ENCODE measurements around the gene PRAMEF12. TPM values are rescaled to one million over a fixed set of nuclear protein-coding genes. Genes with fewer than 3 reads are reported as not detected.

Gene PRAMEF12
- total RNA-seq, 1 experiment from 2014 or later = not detected

- Mint-ChIP-seq H3K36me3 (ENCODE audit: insufficient read depth, unreplicated experiment) (no peaks in the 10 kb centered on the region), H3K27ac (ENCODE audit: unreplicated experiment) (no peak overlapping the region), H3K4me3 (ENCODE audit: unreplicated experiment) (no peak overlapping the region), H3K4me1 (ENCODE audit: low read depth, unreplicated experiment) (peaks cover 6% of the 10 kb centered on the region), H3K27me3 (ENCODE audit: insufficient read depth, unreplicated experiment) (peaks cover 4% of the 10 kb centered on the region), H3K9me3 (ENCODE audit: unreplicated experiment) (no peaks in the 10 kb centered on the region)
- H3K9me3 ChIP-seq = no peaks in the 10 kb centered on the region
- H3K36me3 ChIP-seq (ENCODE audit: control insufficient read depth, insufficient read depth, low read length) = no peaks in the 10 kb centered on the region
- H3K27me3 ChIP-seq (replicated peaks; ENCODE audit: control insufficient read depth, insufficient read depth, low read length) = no peaks in the 10 kb centered on the region
- H3K4me1 ChIP-seq = no peaks in the 10 kb centered on the region
- H3K4me3 ChIP-seq (ENCODE audit: low read depth, low read length) = no peak overlapping the region
- BruUV-seq (replicated peaks) = no TSS peak
- ChIA-PET CTCF (no interaction called here), POLR2A (no interaction called here)
- no peak for TF ChIP-seq CTCF (IDR thresholded peaks at IDR 0.05; ENCODE audit: insufficient read depth in 1 of 2, low read depth in 1 of 2, low read length in 1 of 2, severe bottlenecking in 1 of 2, unreplicated experiment in 1 of 2)
- no peak for DNase-seq
- intact Hi-C loops (cut with micrococcal nuclease; ENCODE audit: unreplicated experiment) = no loop called here
Observed at GRCh38 chr1:12764016-12764415, 9.5 kb upstream of the PRAMEF12 start.

GRCh38 chr1:12769031-12769430 lies 4.5 kb upstream of the PRAMEF12 start:
- no peak for TF ChIP-seq CTCF (IDR thresholded peaks at IDR 0.05; ENCODE audit: insufficient read depth in 1 of 2, low read depth in 1 of 2, low read length in 1 of 2, severe bottlenecking in 1 of 2, unreplicated experiment in 1 of 2)
- no peak for DNase-seq
- Mint-ChIP-seq H3K4me1 (ENCODE audit: low read depth, unreplicated experiment) (no peaks in the 10 kb centered on the region), H3K9me3 (ENCODE audit: unreplicated experiment) (no peaks in the 10 kb centered on the region), H3K4me3 (ENCODE audit: unreplicated experiment) (no peak overlapping the region), H3K27ac (ENCODE audit: unreplicated experiment) (no peak overlapping the region), H3K36me3 (ENCODE audit: insufficient read depth, unreplicated experiment) (no peaks in the 10 kb centered on the region), H3K27me3 (ENCODE audit: insufficient read depth, unreplicated experiment) (peaks cover 11% of the 10 kb centered on the region)
- BruUV-seq (replicated peaks) = no TSS peak
- intact Hi-C loops (cut with micrococcal nuclease; ENCODE audit: unreplicated experiment) = no loop called here
- CTCF ChIA-PET = no interaction called here
- H3K4me3 ChIP-seq (ENCODE audit: low read depth, low read length) = no peak overlapping the region
- H3K36me3 ChIP-seq (ENCODE audit: control insufficient read depth, insufficient read depth, low read length) = no peaks in the 10 kb centered on the region
- H3K9me3 ChIP-seq = no peaks in the 10 kb centered on the region
- no peaks in the 10 kb centered on the region for H3K4me1 ChIP-seq
- POLR2A ChIA-PET = no interaction called here
- no peaks in the 10 kb centered on the region; the same call in 1 of the 2 replicates for H3K27me3 ChIP-seq (replicated peaks; ENCODE audit: control insufficient read depth, insufficient read depth, low read length)

- BruUV-seq (replicated peaks) = no TSS peak
Observed at GRCh38 chr1:12769976-12770505, 3.5 kb upstream of the PRAMEF12 start.

More at GRCh38 chr1:12769976-12770505, 3.5 kb upstream of the PRAMEF12 start:
- intact Hi-C loops (cut with micrococcal nuclease; ENCODE audit: unreplicated experiment) = no loop called here
- peaks cover 11% of the 10 kb centered on the region for H3K27me3 Mint-ChIP-seq (ENCODE audit: insufficient read depth, unreplicated experiment)
- H3K36me3 Mint-ChIP-seq (ENCODE audit: insufficient read depth, unreplicated experiment) = no peaks in the 10 kb centered on the region
- Histone ChIP-seq H3K27me3 (replicated peaks; ENCODE audit: control insufficient read depth, insufficient read depth, low read length) (no peaks in the 10 kb centered on the region; the same call in 1 of the 2 replicates), H3K9me3 (no peaks in the 10 kb centered on the region), H3K36me3 (ENCODE audit: control insufficient read depth, insufficient read depth, low read length) (no peaks in the 10 kb centered on the region), H3K4me1 (no peaks in the 10 kb centered on the region), H3K4me3 (ENCODE audit: low read depth, low read length) (no peak overlapping the region)
- no peak for TF ChIP-seq CTCF (IDR thresholded peaks at IDR 0.05; ENCODE audit: insufficient read depth in 1 of 2, low read depth in 1 of 2, low read length in 1 of 2, severe bottlenecking in 1 of 2, unreplicated experiment in 1 of 2)
- no peak overlapping the region for H3K4me3 Mint-ChIP-seq (ENCODE audit: unreplicated experiment)
- no peaks in the 10 kb centered on the region for H3K9me3 Mint-ChIP-seq (ENCODE audit: unreplicated experiment)
- no peak overlapping the region for H3K27ac Mint-ChIP-seq (ENCODE audit: unreplicated experiment)
- POLR2A ChIA-PET = no interaction called here
- CTCF ChIA-PET = no interaction called here
- no peaks in the 10 kb centered on the region for H3K4me1 Mint-ChIP-seq (ENCODE audit: low read depth, unreplicated experiment)
- no peak for DNase-seq

Data from Caco-2 (cell line).